H1 (cell line): Measurements from ENCODE around the gene KLHL41. TPM values are rescaled to one million over a fixed set of nuclear protein-coding genes. Genes with fewer than 3 reads are reported as not detected.

Experiments used
- CTCF ChIA-PET: fragments of 300-600 bp; sonication (Branson Sonifier 250); formaldehyde crosslinking; loops from one replicate; lab custom pipeline; 2021; ENCODE audit not compliant: partially characterized antibody; lab: Charles Lee
- POLR2A ChIA-PET: fragments of 300-600 bp; sonication (Branson Sonifier 250); formaldehyde crosslinking; loops from one replicate; lab custom pipeline; 2021; ENCODE audit warnings: inconsistent platforms; ENCODE audit not compliant: partially characterized antibody; lab: Charles Lee
- DNase-seq, 2 experiments: peaks; one replicate each; pipeline versions ENCODE4 v3.0.0 to v3.0.0-alpha.2; 2010 to 2022; ENCODE audit warnings: low spot score in 2 of 2, low read depth in 1 of 2, mixed read lengths in 1 of 2
- FAIRE-seq: peaks from 2 replicates; lab custom pipeline; 2011; peaks lifted over from hg19 to GRCh38; lab: Jason Lieb, UNC
- H2AFZ ChIP-seq: 2 replicates; pipeline ENCODE4 v1.8.1; 2012; ENCODE audit warnings: low read length, inconsistent platforms
- H2AK5ac ChIP-seq: 2 replicates; pipeline ENCODE4 v1.6.1; 2013; ENCODE audit warnings: low read depth, low read length
- H2BK120ac ChIP-seq: replicated peaks from 2 replicates; pipeline ENCODE3; 2013; ENCODE audit warnings: low read depth, low read length, inconsistent platforms
- H2BK12ac ChIP-seq: 2 replicates; pipeline ENCODE4 v1.6.1; 2013; ENCODE audit warnings: low read depth, low read length
- H2BK15ac ChIP-seq: 2 replicates; pipeline ENCODE4 v1.6.1; 2013; ENCODE audit warnings: low read length
- H2BK20ac ChIP-seq: 2 replicates; pipeline ENCODE4 v1.6.1; 2013; ENCODE audit warnings: low read length
- H2BK5ac ChIP-seq: 2 replicates; pipeline ENCODE4 v1.6.1; 2013; ENCODE audit warnings: low read depth, low read length
- H3K14ac ChIP-seq: 2 replicates; pipeline ENCODE4 v1.6.1; 2013; ENCODE audit warnings: inconsistent platforms; ENCODE audit not compliant: insufficient read length
- H3K18ac ChIP-seq: 2 replicates; pipeline ENCODE4 v1.6.1; 2013; ENCODE audit warnings: low read length; ENCODE audit errors: extremely low read depth
- H3K23ac ChIP-seq: 2 replicates; pipeline ENCODE4 v1.6.1; 2013; ENCODE audit warnings: inconsistent platforms; ENCODE audit not compliant: insufficient read length
- H3K23me2 ChIP-seq: 2 replicates; pipeline ENCODE4 v1.6.1; 2013; ENCODE audit warnings: low read depth, low read length
- H3K27ac ChIP-seq: 2 replicates; pipeline ENCODE4 v1.6.1; 2011; ENCODE audit warnings: low read depth, low read length, inconsistent platforms
- H3K27me3 ChIP-seq, 4 experiments: replicated peaks in 1 of 4; 1 replicate in 1 of 4; 2 replicates in 3 of 4; pipeline versions ENCODE4 v1.6.1 to v1.8.1; 2011 to 2013; ENCODE audit warnings: low read length in 3 of 4, mild to moderate bottlenecking in 3 of 4, inconsistent platforms in 2 of 4, mixed read lengths in 2 of 4, moderate library complexity in 1 of 4; ENCODE audit not compliant: control insufficient read depth in 3 of 4, insufficient read depth in 3 of 4; ENCODE audit errors: extremely low read depth in 1 of 4
- H3K36me3 ChIP-seq, 4 experiments: 2 replicates each; pipeline versions ENCODE4 v1.6.1 to v1.8.1; 2011 to 2013; ENCODE audit warnings: mild to moderate bottlenecking in 4 of 4, low read length in 3 of 4, moderate library complexity in 2 of 4, control low read depth in 1 of 4, inconsistent platforms in 1 of 4; ENCODE audit not compliant: insufficient read depth in 4 of 4, control insufficient read depth in 2 of 4
- H3K4ac ChIP-seq: replicated peaks from 2 replicates; pipeline ENCODE3; 2013; ENCODE audit warnings: low read length, low read depth, mixed read lengths, inconsistent platforms; ENCODE audit not compliant: insufficient read length
- H3K4me1 ChIP-seq, 4 experiments: replicated peaks in 1 of 4; 1 replicate in 1 of 4; 2 replicates in 3 of 4; pipeline versions ENCODE4 v1.6.1 to v1.8.1; 2011 to 2013; ENCODE audit warnings: low read length in 3 of 4, inconsistent platforms in 2 of 4, mixed read lengths in 1 of 4; ENCODE audit not compliant: insufficient read depth in 4 of 4, control insufficient read depth in 3 of 4
- H3K4me2 ChIP-seq, 2 experiments: 2 replicates each; pipeline versions ENCODE4 v1.6.1 to v1.8.1; 2011 to 2013; ENCODE audit warnings: low read depth in 2 of 2, low read length in 2 of 2, control low read depth in 1 of 2, inconsistent platforms in 1 of 2, mild to moderate bottlenecking in 1 of 2; ENCODE audit not compliant: insufficient read depth in 1 of 2
- H3K4me3 ChIP-seq, 4 experiments: fragments of 200-600, 300-600 bp in 1 of 4; sonication (generic), shearing (Covaris generic), sonication (Bioruptor Twin) in 1 of 4; 2 replicates each; pipeline versions ENCODE4 v1.5.1 to v1.8.1; 2011 to 2016; ENCODE audit warnings: low read length in 4 of 4, low read depth in 3 of 4, control low read depth in 2 of 4, inconsistent platforms in 2 of 4, mild to moderate bottlenecking in 2 of 4, mixed read lengths in 1 of 4, moderate library complexity in 1 of 4; ENCODE audit not compliant: insufficient read depth in 2 of 4; ENCODE audit errors: extremely low read depth in 1 of 4
- H3K56ac ChIP-seq: replicated peaks from 2 replicates; pipeline ENCODE3; 2013; ENCODE audit warnings: low read depth, mild to moderate bottlenecking, mixed read lengths, low read length, inconsistent platforms; ENCODE audit not compliant: insufficient read length
- H3K79me1 ChIP-seq: 2 replicates; pipeline ENCODE4 v1.6.1; 2013; ENCODE audit warnings: low read depth, low read length, control low read depth
- H3K79me2 ChIP-seq, 2 experiments: 2 replicates each; pipeline versions ENCODE4 v1.6.1 to v1.8.1; 2012 to 2013; ENCODE audit warnings: low read length in 2 of 2, mild to moderate bottlenecking in 2 of 2, inconsistent platforms in 1 of 2; ENCODE audit not compliant: insufficient read depth in 2 of 2, control insufficient read depth in 1 of 2
- H3K9ac ChIP-seq, 4 experiments: replicated peaks in 1 of 4; 1 replicate in 1 of 4; 2 replicates in 3 of 4; pipeline versions ENCODE4 v1.6.1 to v1.8.1; 2011 to 2013; ENCODE audit warnings: low read depth in 3 of 4, low read length in 3 of 4, control low read depth in 2 of 4, mild to moderate bottlenecking in 2 of 4, moderate library complexity in 2 of 4, inconsistent platforms in 1 of 4; ENCODE audit errors: extremely low read depth in 1 of 4
- H3K9me3 ChIP-seq, 2 experiments: 2 replicates each; pipeline versions ENCODE4 v1.6.1 to v1.8.1; 2012 to 2013; ENCODE audit warnings: mild to moderate bottlenecking in 2 of 2, moderate library complexity in 2 of 2, control low read depth in 1 of 2, inconsistent platforms in 1 of 2, low read depth in 1 of 2, low read length in 1 of 2, mixed read lengths in 1 of 2; ENCODE audit not compliant: insufficient read depth in 2 of 2
- H4K20me1 ChIP-seq, 2 experiments: replicated peaks in 1 of 2; 2 replicates each; pipeline versions ENCODE3 to v1.8.1; 2011 to 2013; ENCODE audit warnings: inconsistent platforms in 2 of 2, low read length in 2 of 2, mild to moderate bottlenecking in 1 of 2; ENCODE audit not compliant: insufficient read depth in 2 of 2, control insufficient read depth in 1 of 2
- H4K5ac ChIP-seq: 2 replicates; pipeline ENCODE4 v1.6.1; 2013; ENCODE audit warnings: low read length, low read depth, mixed read lengths, inconsistent platforms; ENCODE audit not compliant: insufficient read length
- H4K8ac ChIP-seq: 2 replicates; pipeline ENCODE4 v1.8.0; 2013; ENCODE audit warnings: mild to moderate bottlenecking, moderate library complexity, low read length, inconsistent platforms; ENCODE audit not compliant: insufficient read depth; ENCODE audit errors: extremely low read depth
- H4K91ac ChIP-seq: replicated peaks from 2 replicates; pipeline ENCODE3; 2013; ENCODE audit warnings: low read length, mixed read lengths, inconsistent platforms; ENCODE audit not compliant: insufficient read length
- ASH2L ChIP-seq: fragments of 200-600, 300-600 bp; sonication (generic); IDR thresholded peaks from one replicate; pipeline ENCODE4 v1.7.1; 2017; ENCODE audit warnings: low read length
- BACH1 ChIP-seq: IDR thresholded peaks from 2 replicates; pipeline ENCODE4 v1.6.1; 2012; ENCODE audit warnings: low read length, improper control_type of control experiment
- GTF2F1 ChIP-seq: IDR thresholded peaks from 2 replicates; pipeline ENCODE4 v1.6.1; 2012; ENCODE audit warnings: low read depth, low read length, improper control_type of control experiment, borderline replicate concordance
- RBBP5 ChIP-seq: IDR thresholded peaks from 2 replicates; pipeline ENCODE4 v1.7.1; 2012; ENCODE audit warnings: low read depth, mild to moderate bottlenecking, inconsistent platforms, low read length, moderate library complexity, borderline replicate concordance
- RXRA ChIP-seq: IDR thresholded peaks from 2 replicates; pipeline ENCODE4 v1.6.1; 2011; ENCODE audit warnings: low read depth, mild to moderate bottlenecking, low read length, moderate library complexity; ENCODE audit not compliant: insufficient read depth
- SIN3A ChIP-seq, 2 experiments: IDR thresholded peaks in 1 of 2; conservative IDR thresholded peaks in 1 of 2; 2 replicates each; pipeline ENCODE4 v1.6.1; 2011 to 2012; ENCODE audit warnings: low read length in 2 of 2, improper control_type of control experiment in 1 of 2, low read depth in 1 of 2, mild to moderate bottlenecking in 1 of 2
- SRF ChIP-seq: IDR thresholded peaks from 2 replicates; pipeline ENCODE4 v1.6.1; 2011; ENCODE audit warnings: mild to moderate bottlenecking, low read depth, low read length, moderate library complexity
- SUZ12 ChIP-seq: fragments of 200-600 bp; sonication (generic); IDR thresholded peaks from 2 replicates; pipeline ENCODE4 v1.6.1; 2012; ENCODE audit warnings: mild to moderate bottlenecking, inconsistent platforms, low read length, moderate library complexity, mixed read lengths
- TBP ChIP-seq: IDR thresholded peaks from 2 replicates; pipeline ENCODE4 v1.6.1; 2011; ENCODE audit warnings: low read depth, low read length, improper control_type of control experiment
- WGBS, 2 experiments: shearing (Covaris generic) in 1 of 2; methylation state at CpG; one replicate each; pipeline versions ENCODE4 v1.1.6 to v1.1.7; 2013 to 2015; ENCODE audit warnings: low lambda C conversion rate in 2 of 2, mixed read lengths in 2 of 2, inconsistent platforms in 1 of 2, low coverage in 1 of 2, missing lambda C conversion rate in 1 of 2; ENCODE audit not compliant: insufficient replicate concordance in 2 of 2, insufficient coverage in 1 of 2, insufficient read length in 1 of 2; ENCODE audit errors: extremely low coverage in 1 of 2, missing lambda C conversion rate in 1 of 2; 5-methylcytosine and 5-hydroxymethylcytosine counted together
- polyA plus RNA-seq, 7 experiments: library from polyadenylated mRNA; depleted of rRNA in 3 of 7; stranded (reverse) in 5 of 7; unstranded in 2 of 7; fragments of >200 nt in 5 of 7; fragments of 200-250 nt in 2 of 7; gene quantifications; 1 replicate in 5 of 7; 2 replicates in 1 of 7; 4 replicates in 1 of 7; pipeline versions ENCODE4 v1.2.1 to v1.2.3, GENCODE V29; 2011 to 2013; ENCODE audit warnings: missing spikeins in 2 of 7, mixed read lengths in 2 of 7
- total RNA-seq: library from RNA; stranded (reverse); fragmentation: NEBNext Ultra II Directional; extraction: Animal tissue kit (Norgen Biotek cat#: 25700); gene quantifications from 2 replicates; pipeline ENCODE4 v1.2.1, GENCODE V29; 2021

The KLHL41 gene
- total and polyA plus RNA-seq, 2 of the 8 experiments (the other 6 are each of a cell fraction or from before 2014, with no cell fraction given): not detected

DNA sequence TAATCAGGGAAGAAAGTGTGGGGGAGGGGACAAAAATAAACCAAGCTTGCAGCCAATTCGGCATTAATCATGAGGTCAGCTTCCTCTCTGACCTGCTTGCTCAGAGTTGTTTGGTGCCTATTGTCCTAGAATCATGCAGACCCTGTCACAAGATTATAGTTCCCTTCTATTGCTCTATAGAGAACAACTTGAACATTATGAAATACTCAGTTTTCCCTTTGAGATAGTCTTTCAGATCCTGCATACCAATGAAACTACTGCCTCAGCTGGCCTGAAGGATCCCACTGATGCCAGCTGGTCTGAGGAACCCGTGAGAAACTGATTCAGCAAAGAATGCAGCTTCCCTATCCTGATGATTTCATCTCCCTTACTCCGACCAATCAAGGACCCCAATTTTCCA is 31.2 kb upstream of the KLHL41 start:
- ChIA-PET CTCF (interaction anchor here (1.0 to 1.6 kb wide), 4 partner anchors 26 to 349 kb away, joined by 3 read pairs; partner anchors contain the start of gene UBR3), POLR2A (interaction anchor here (0.6 kb wide), 1 partner anchor 16 kb away, joined by 3 read pairs; no protein-coding TSS in a partner anchor)
- peaks cover 16 to 29% (median 27%) of the 10 kb centered on the region in 4 experiments for H3K27me3 ChIP-seq
- no peak overlapping the region for H3K23ac ChIP-seq
- WGBS, 2 experiments: 75% methylated on average over 3 of the region's 3 CpGs; no CpG with 5 or more reads in 1 of the 2 experiments
- H2BK120ac ChIP-seq: no peak overlapping the region
- no peak overlapping the region for H3K9ac ChIP-seq
- no peak overlapping the region for H2AFZ ChIP-seq
- H2BK12ac ChIP-seq: no peak overlapping the region
- no peaks in the 10 kb centered on the region for H3K9me3 ChIP-seq
- H3K36me3 ChIP-seq: no peaks in the 10 kb centered on the region
- H3K79me2 ChIP-seq: no peaks in the 10 kb centered on the region
- no peaks in the 10 kb centered on the region for H4K20me1 ChIP-seq
- FAIRE-seq (no peak), DNase-seq (no peak)
- no peak overlapping the region for H2BK15ac ChIP-seq
- no peaks in the 10 kb centered on the region; a peak in 2 of 7 replicates for H3K4me1 ChIP-seq
- no peak overlapping the region for H3K56ac ChIP-seq
- no peak overlapping the region for H3K4ac ChIP-seq
- no peak overlapping the region for H2AK5ac ChIP-seq
- TF ChIP-seq RXRA: no peak
- TF ChIP-seq SIN3A (conservative IDR thresholded peaks at IDR 0.05 in 1 of 2, IDR thresholded peaks at IDR 0.05 in 1 of 2; ENCODE audit: low read depth in 1 of 2, low read length in 2 of 2): no peak
- TF ChIP-seq TBP: no peak
- no peak for TF ChIP-seq ASH2L
- no peak for TF ChIP-seq BACH1
- TF ChIP-seq SRF: no peak
- TF ChIP-seq RBBP5: no peak
- no peak for TF ChIP-seq GTF2F1
- no peak for TF ChIP-seq SUZ12
- no peak overlapping the region for H3K18ac ChIP-seq
- H3K14ac ChIP-seq: no peak overlapping the region
- H3K4me3 ChIP-seq: no peak overlapping the region
- no peak overlapping the region for H2BK20ac ChIP-seq
- no peaks in the 10 kb centered on the region for H3K79me1 ChIP-seq
- no peak overlapping the region for H4K91ac ChIP-seq
- no peak overlapping the region; a peak in 1 of 4 replicates for H3K4me2 ChIP-seq
- no peak overlapping the region for H4K8ac ChIP-seq
- no peak overlapping the region for H4K5ac ChIP-seq
- H3K27ac ChIP-seq: no peak overlapping the region
- no peak overlapping the region for H2BK5ac ChIP-seq
- peaks cover 1% of the 10 kb centered on the region; the same call in 1 of the 2 replicates for H3K23me2 ChIP-seq
